Putamen (tissue), 1 donor: ENCODE data around the gene CATSPER1.

Source experiments
- DNase-seq: peaks from one replicate; pipeline ENCODE4 v3.0.0-alpha.2; 2016; ENCODE audit warnings: low spot score

Gene CATSPER1

GRCh38 chr11:65968600-65969482, 57.4 kb downstream of the CATSPER1 start:
- DNase-seq, result no peak

- no peak for DNase-seq
Measured at GRCh38 chr11:65967329-65967934, 58.8 kb downstream of the CATSPER1 start.
